Retina (tissue), 1 donor: Measurements from ENCODE around the gene NUP88.
A peak's percentile ranks its signal among the peaks of the same experiment; 100 is the strongest.
"Not testable (repeated sequence)": the region's sequence is repeated elsewhere in the genome, so short reads cannot be mapped to it uniquely, and the experiment has no call there.

Experiments used
- DNase-seq: peaks from one replicate; pipeline ENCODE4 v3.0.0-alpha.2; 2016

Gene NUP88

GRCh38 chr17:5419356-5419958, at the start of gene NUP88:
TSS of gene NUP88 (minus strand) at chr17:5419662. CDS start at chr17:5419650, 12 bp downstream.
- peak; percentile 99 for DNase-seq

- DNase-seq, result no peak
Observed at GRCh38 chr17:5468075-5468473, 48.6 kb upstream of the NUP88 start.

GRCh38 chr17:5467416-5467815, 48.0 kb upstream of the NUP88 start:
- DNase-seq, result peak; percentile 6

DNA sequence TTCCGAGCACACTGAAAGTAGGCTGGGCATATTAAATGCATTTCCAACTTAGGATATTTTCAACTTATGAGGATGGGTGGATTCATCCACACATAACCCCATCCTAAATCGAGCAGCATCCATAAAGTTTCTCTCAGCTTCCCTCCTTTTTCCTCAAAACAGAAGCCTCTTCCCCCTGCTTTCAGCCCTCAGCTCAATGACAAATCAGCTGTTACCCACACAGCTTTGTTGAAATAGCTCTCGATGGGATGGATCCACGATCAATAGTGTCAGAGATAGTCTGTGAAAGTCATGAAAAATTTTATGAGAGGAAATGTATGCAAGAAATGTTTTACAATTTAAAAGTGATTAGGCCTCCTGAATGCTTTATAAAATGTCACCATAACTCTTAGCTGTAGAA, 46.8 kb upstream of the NUP88 start:
- DNase-seq, result no peak

DNA sequence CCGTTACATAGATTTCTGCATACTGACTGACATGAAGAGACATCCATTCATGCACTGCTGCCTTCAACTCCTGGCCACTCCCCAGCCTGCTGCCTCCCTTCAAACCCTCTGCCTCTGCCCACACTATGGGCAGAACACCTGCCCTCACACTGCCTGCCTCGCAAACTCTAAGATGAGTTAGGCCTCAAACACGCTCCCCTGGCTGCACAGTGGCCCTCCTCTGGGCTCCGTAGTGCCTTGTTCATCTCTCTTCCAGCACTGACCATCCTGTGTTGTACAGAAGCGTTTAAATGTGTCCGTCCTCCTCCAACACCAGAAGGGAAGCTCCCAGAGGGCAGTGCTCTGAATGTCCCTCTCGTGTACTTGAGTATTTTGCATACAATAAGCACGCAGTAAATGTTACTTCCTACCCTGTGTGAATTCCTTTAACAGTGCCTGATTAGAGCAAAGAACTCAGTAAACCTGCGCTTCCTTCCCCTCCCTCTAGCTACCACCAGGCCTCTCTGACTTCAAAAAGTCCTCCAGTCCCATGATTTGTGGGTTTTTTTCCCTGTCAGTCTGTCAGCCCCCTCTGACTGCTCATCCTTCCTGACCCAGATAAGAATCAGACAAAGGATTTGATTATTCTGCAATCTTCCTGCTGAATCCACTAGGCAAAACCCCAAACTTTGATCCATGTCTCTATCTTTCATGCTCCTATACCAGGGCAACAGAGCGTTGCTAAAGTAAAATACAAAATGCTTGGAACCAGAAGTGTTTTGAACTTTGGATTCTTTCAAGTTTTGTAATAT, 45.5 kb upstream of the NUP88 start:
- DNase-seq, result no peak

DNA sequence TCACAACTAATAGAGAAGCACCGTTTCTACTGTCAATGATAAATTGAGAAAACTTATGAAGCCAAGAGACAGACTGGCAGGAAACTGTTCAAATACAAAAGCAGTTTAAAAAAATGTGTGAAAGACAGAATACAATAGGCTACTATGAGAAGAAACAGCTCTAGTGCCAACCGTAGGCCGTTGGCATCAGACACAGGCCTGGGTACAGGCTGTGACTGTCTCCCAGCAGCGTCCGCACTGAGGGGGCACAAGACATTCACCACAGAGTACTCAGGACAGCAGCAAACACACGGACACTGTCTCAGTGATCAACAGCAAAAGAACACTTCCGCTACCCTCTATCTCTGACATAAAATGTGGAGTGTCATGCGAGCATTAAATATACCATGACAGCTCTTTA, 27.3 kb upstream of the NUP88 start:
- DNase-seq, result no peak

DNA sequence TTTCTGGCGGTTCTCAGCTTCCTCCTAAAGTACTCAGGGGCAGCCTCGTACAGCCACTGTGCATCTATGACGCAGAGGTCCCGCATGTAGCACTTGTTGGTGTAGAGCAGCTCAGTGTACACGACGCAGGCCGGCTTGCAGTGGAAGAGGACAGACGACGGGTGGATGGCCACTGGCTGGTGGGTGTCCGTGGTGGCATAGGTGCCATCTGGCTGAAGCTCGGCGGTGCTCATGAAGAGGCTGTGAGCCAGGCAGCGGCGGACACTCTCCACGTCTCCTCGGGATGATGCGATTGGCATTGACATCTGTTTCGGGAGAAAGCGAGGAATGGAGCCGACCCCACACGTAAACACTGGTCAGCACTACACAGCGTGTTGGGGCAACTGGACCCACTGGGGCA, 24.7 kb upstream of the NUP88 start:
- DNase-seq, result no peak

DNA sequence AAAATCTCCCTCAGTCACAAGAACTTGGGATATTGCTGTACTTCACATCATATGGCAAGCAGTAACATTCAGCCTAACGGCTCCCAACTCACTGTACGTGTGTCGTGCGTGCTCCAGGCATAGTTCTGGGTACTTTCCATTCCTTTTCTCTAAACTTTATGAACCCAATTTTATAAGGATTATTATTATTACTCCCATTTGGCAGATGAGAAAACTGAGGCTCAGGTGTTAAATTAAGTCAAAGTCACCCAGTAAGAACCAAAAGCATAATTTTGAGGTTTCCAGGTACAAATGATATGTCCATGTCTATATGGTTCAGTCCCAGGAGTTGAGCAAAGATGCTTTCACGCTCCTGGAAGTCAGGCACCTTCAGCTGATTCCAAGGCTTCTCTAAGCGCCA, 24.3 kb upstream of the NUP88 start:
- no peak for DNase-seq

- DNase-seq, result no peak
Observed at GRCh38 chr17:5439446-5439764, 19.9 kb upstream of the NUP88 start.

DNA sequence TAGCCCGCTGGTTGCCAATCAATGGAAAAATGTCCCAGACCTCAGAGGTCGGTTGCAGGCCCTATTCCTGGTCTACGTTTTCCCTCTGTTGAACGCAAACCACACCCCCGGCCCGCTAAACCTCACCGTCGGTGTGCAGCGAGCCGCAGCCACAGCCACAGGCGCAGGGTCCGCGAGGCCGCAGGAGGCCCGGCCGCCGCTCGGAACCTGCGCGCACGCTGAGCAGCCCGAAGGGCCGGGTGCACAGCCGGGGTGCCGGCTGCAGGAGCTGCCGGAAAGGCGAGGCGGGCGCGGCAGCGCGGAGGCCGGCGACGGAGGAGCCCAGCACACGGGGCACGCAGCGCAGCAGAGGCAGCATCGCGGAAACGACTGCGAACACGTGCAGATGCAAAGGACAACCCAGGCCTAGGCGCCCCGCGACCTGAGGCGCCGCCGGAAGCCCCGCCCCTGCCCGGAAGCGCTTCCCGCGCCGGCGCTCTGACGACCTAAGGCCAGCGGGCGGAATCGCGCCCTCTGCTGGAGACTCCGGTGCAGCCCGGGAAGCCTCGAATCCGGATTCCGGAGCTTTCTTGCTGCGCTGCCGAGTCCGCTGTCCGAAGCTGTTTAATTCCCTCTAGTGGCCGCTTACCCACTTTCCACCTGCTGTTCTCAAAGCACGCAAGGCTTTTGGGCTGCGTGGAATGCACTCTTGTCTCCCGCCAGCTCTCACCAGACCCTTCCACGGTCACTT, 19.4 kb upstream of the NUP88 start, which contains the start of gene C1QBP:
Gene C1QBP (minus strand): TSS at position 440 of the 730 bp plus-strand sequence. CDS start 82 bp downstream, at position 358.
- peak; percentile 98 for DNase-seq

- DNase-seq, result no peak
Observed at GRCh38 chr17:5437721-5438317, 18.4 kb upstream of the NUP88 start.

- not testable (repeated sequence) for DNase-seq
Observed at GRCh38 chr17:5435781-5436315, 16.4 kb upstream of the NUP88 start.

DNA sequence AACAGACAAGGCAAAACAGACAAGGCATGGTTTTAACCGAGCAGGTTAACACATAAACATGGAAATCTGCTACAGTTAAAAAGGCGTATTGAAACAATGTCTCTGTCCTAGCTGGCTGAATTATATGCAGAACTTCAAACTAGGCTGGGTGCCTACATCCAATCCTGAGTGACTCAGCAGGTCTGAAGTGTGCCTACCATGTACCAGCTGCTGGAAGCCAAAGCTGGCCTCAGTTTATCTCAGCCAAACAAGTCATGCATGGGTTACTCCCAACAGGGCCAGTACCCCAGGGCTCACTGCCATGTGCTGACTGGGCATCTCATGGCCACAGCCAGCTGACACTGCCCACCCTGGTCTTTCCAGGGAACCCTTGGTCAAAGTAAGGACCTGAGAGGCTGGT, 15.5 kb upstream of the NUP88 start:
- DNase-seq, result no peak

GRCh38 chr17:5431949-5432556, 12.6 kb upstream of the NUP88 start:
- peak; percentile 38 for DNase-seq

GRCh38 chr17:5431234-5431633, 11.8 kb upstream of the NUP88 start:
- not testable (repeated sequence) for DNase-seq

- DNase-seq, result no peak
Observed at GRCh38 chr17:5430413-5430999, 11.0 kb upstream of the NUP88 start.

GRCh38 chr17:5429191-5429887, 9.9 kb upstream of the NUP88 start:
- DNase-seq, result no peak

- no peak for DNase-seq
Observed at GRCh38 chr17:5425826-5426225, 6.4 kb upstream of the NUP88 start.

GRCh38 chr17:5424909-5425308, 5.4 kb upstream of the NUP88 start:
- DNase-seq, result no peak

- DNase-seq, result no peak
Observed at GRCh38 chr17:5422505-5422904, 3.0 kb upstream of the NUP88 start.

- DNase-seq, result peak; percentile 99
Observed at GRCh38 chr17:5419959-5420653, 644 bp upstream of the NUP88 start, which contains the start of gene RPAIN. TSS of gene RPAIN (plus strand) at chr17:5420182. CDS start at chr17:5420211, 29 bp downstream.
